GM03348 (cell line): ENCODE data around the gene PDZD2.

Experiments used
- DNase-seq: peaks from one replicate; pipeline ENCODE4 v3.0.0; 2012; ENCODE audit warnings: low spot score

PDZD2 gene

GRCh38 chr5:31638345-31638744 is 586 bp upstream of the PDZD2 start:
- no peak for DNase-seq

GRCh38 chr5:31639481-31640411 is 815 bp downstream of the PDZD2 start:
- no peak for DNase-seq

GRCh38 chr5:31640573-31640972 is 1.6 kb downstream of the PDZD2 start:
- DNase-seq = no peak

- no peak for DNase-seq
These were observed 2.1 kb downstream of the PDZD2 start for GRCh38 chr5:31641059-31641458.

- DNase-seq = no peak
These were observed 2.6 kb downstream of the PDZD2 start for GRCh38 chr5:31641575-31641974.

GRCh38 chr5:31645420-31646081 is 6.6 kb downstream of the PDZD2 start:
- DNase-seq = no peak

- no peak for DNase-seq
These were observed 9.4 kb downstream of the PDZD2 start for GRCh38 chr5:31648326-31648725.

- DNase-seq = no peak
These were observed 12.3 kb downstream of the PDZD2 start for GRCh38 chr5:31651241-31651640.

- DNase-seq = no peak
These were observed 16.6 kb downstream of the PDZD2 start for GRCh38 chr5:31655491-31655890.

GRCh38 chr5:31656806-31657205 is 17.9 kb downstream of the PDZD2 start:
- no peak for DNase-seq

- DNase-seq = no peak
These were observed 18.5 kb downstream of the PDZD2 start for GRCh38 chr5:31657315-31657979.

- no peak for DNase-seq
These were observed 22.3 kb downstream of the PDZD2 start for GRCh38 chr5:31661257-31661656.

GRCh38 chr5:31663519-31663918 is 24.6 kb downstream of the PDZD2 start:
- DNase-seq = peak; percentile 47

GRCh38 chr5:31664566-31664965 is 25.6 kb downstream of the PDZD2 start:
- no peak for DNase-seq

- no peak for DNase-seq
These were observed 32.4 kb downstream of the PDZD2 start for GRCh38 chr5:31671339-31671741.

- DNase-seq = no peak
These were observed 35.5 kb downstream of the PDZD2 start for GRCh38 chr5:31674371-31674951.

- no peak for DNase-seq
These were observed 36.5 kb downstream of the PDZD2 start for GRCh38 chr5:31675472-31675871.

- DNase-seq = no peak
These were observed 39.2 kb downstream of the PDZD2 start for GRCh38 chr5:31678180-31678579.

GRCh38 chr5:31680528-31680927 is 41.6 kb downstream of the PDZD2 start:
- no peak for DNase-seq

- no peak for DNase-seq
These were observed 43.1 kb downstream of the PDZD2 start for GRCh38 chr5:31682025-31682424.

- no peak for DNase-seq
These were observed 43.9 kb downstream of the PDZD2 start for GRCh38 chr5:31682851-31683250.

- DNase-seq = no peak
These were observed 49.7 kb downstream of the PDZD2 start for GRCh38 chr5:31688515-31689092.
